GM12891 (cell line): ENCODE results near the gene EIF2D.
"Not testable (repeated sequence)": the region's sequence is repeated elsewhere in the genome, so short reads cannot be mapped to it uniquely, and the experiment has no call there.

ENCODE experiments used
- POLR2A ChIP-seq: IDR thresholded peaks from 2 replicates; pipeline ENCODE4 v1.6.1; 2011; ENCODE audit warnings: low read depth, low read length, control low read depth
- TAF1 ChIP-seq: IDR thresholded peaks from 2 replicates; pipeline ENCODE4 v1.6.1; 2011; ENCODE audit warnings: low read depth, low read length, control low read depth

DNA sequence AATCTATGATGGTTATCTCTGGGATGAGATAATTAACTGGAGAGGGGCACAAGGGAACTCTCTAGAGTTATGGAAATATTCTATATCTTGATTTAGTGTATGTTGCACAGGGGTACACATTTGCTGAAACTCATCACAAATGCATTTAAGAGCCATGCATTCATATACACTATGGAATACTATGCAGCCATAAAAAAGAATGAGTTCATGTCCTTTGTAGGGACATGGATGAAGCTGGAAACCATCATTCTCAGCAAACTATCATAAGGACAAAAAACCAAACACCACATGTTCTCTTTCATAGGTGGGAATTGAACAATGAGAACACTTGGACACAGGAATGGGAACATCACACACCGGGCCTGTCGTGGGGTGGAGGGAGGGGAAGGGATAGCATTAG is 14.1 kb upstream of the EIF2D start:
- TF ChIP-seq POLR2A, TAF1: not testable (repeated sequence)
